ENCODE measurements around the gene SYNGR2. TPM values are rescaled to one million over a fixed set of nuclear protein-coding genes. Genes with fewer than 3 reads are reported as not detected.
A peak's percentile ranks its signal among the peaks of the same experiment; 100 is the strongest.

Gene SYNGR2
- total RNA-seq, 1 experiment from 2014 or later = 19.5 TPM

DNA sequence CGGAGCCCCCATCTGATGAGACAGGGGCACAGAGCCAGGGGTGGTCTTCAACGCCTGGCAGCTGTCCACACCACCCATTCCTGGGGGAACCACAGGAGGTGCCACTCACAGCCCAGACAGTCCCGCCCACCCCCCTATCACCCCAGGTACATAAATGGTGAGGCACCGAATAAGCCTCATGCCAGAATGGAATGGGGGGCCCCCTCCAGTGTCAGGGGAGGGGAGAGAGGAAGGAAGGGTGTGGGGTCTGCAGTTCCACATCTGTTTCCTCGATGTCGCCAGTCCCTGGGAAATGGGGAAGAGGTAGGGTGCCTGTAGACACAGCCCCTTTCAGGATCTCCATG is 41.5 kb upstream of the SYNGR2 start:
- Histone ChIP-seq H3K9me3 (replicated peaks) (no peaks in the 10 kb centered on the region), H3K4me3 (peak overlapping the region; percentile 94), H3K4me1 (peaks cover 27% of the 10 kb centered on the region), H3K36me3 (peaks cover 5% of the 10 kb centered on the region; the same call in 1 of the 2 replicates), H3K27me3 (no peaks in the 10 kb centered on the region), H3K27ac (peak overlapping the region; percentile 84)
- no peak for DNase-seq

GRCh38 chr17:78127239-78127887 is 41.0 kb upstream of the SYNGR2 start:
- H3K36me3 ChIP-seq = peaks cover 3% of the 10 kb centered on the region; the same call in 1 of the 2 replicates
- H3K9me3 ChIP-seq (replicated peaks) = no peaks in the 10 kb centered on the region
- peaks cover 27% of the 10 kb centered on the region for H3K4me1 ChIP-seq
- peak overlapping the region; percentile 84 for H3K27ac ChIP-seq
- no peaks in the 10 kb centered on the region for H3K27me3 ChIP-seq
- H3K4me3 ChIP-seq = peak overlapping the region; percentile 94
- DNase-seq = peak; percentile 75 to 80

GRCh38 chr17:78127888-78128550 is 40.4 kb upstream of the SYNGR2 start:
- Histone ChIP-seq H3K27ac (peak overlapping the region; percentile 84), H3K27me3 (no peaks in the 10 kb centered on the region)
- peak; percentile 71 to 77 for DNase-seq

GRCh38 chr17:78128551-78129350 is 39.6 kb upstream of the SYNGR2 start, which contains the start of gene TMC6:
TSS of gene TMC6 (minus strand) at chr17:78128755. CDS start at chr17:78126832, 1,923 bp downstream.
- peak; percentile 77 to 84 for DNase-seq
- Histone ChIP-seq H3K27ac (peak within 1 kb of the TSS; percentile 84), H3K27me3 (no peaks in the 10 kb centered on the region)

More at GRCh38 chr17:78127888-78128550, 40.4 kb upstream of the SYNGR2 start:
- peak overlapping the region; percentile 94 for H3K4me3 ChIP-seq
- H3K4me1 ChIP-seq = peaks cover 27% of the 10 kb centered on the region
- no peaks in the 10 kb centered on the region for H3K9me3 ChIP-seq (replicated peaks)
- peaks cover 3% of the 10 kb centered on the region; the same call in 1 of the 2 replicates for H3K36me3 ChIP-seq

DNA sequence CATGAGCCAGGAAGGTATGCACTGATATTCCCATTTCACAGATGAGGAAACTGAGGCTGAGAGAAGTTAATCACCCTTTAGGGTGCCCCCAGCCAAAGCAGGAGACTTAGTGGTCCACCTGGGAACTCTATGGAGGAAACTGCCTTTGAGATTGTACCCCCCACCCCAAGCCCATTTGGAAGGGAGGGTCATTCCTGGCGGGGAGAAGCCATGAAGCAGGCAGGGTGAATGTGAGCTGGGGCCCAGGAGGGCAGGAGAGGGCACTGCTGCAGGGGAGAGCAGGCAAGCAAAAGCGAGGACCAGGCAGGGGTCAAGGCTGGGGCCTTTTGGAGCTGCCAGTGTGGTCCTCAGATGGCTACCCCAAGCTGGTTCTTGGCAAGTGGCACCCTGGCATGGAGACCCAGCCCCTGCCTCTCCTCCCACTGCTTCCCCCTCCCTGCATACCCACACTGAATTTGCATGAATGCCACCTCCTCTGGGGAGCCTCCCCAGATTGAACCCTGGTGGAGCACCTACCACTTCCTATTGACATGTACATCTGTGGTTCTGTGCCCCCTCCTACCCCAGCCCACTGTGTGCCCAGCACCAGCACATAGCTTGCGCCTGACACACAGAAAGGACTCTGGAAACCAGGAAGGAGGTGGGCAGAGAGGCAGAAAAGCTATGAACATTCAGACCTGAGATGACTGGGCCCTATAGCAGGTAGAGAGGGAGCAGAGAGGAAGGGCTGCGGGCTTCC is 38.9 kb upstream of the SYNGR2 start:
- H3K27me3 ChIP-seq = no peaks in the 10 kb centered on the region
- peaks cover 27% of the 10 kb centered on the region for H3K4me1 ChIP-seq
- no peak for DNase-seq
- no peaks in the 10 kb centered on the region for H3K36me3 ChIP-seq
- H3K9me3 ChIP-seq (replicated peaks) = no peaks in the 10 kb centered on the region
- peak overlapping the region; percentile 94 for H3K4me3 ChIP-seq
- no peak overlapping the region for H3K27ac ChIP-seq

More at GRCh38 chr17:78128551-78129350, 39.6 kb upstream of the SYNGR2 start, which contains the start of gene TMC6:
- Histone ChIP-seq H3K4me1 (peaks cover 27% of the 10 kb centered on the region), H3K9me3 (replicated peaks) (no peaks in the 10 kb centered on the region), H3K4me3 (peak within 1 kb of the TSS; percentile 94), H3K36me3 (no peaks in the 10 kb centered on the region)

- H3K9me3 ChIP-seq (replicated peaks) = no peaks in the 10 kb centered on the region
- no peak overlapping the region for H3K27ac ChIP-seq
- H3K4me3 ChIP-seq = no peak overlapping the region
- DNase-seq = peak in 1 of 2 experiments; percentile 3
- H3K4me1 ChIP-seq = peaks cover 27% of the 10 kb centered on the region
- no peaks in the 10 kb centered on the region for H3K36me3 ChIP-seq
- no peaks in the 10 kb centered on the region for H3K27me3 ChIP-seq
Measured at GRCh38 chr17:78130090-78130436, 38.3 kb upstream of the SYNGR2 start.

GRCh38 chr17:78130437-78131101 is 37.8 kb upstream of the SYNGR2 start, which contains the start of gene TMC8:
TSS of gene TMC8 (plus strand) at chr17:78130771. CDS start at chr17:78131589, 818 bp downstream.
- peak; percentile 45 to 54 for DNase-seq
- peaks cover 23% of the 10 kb centered on the region for H3K4me1 ChIP-seq
- H3K9me3 ChIP-seq (replicated peaks) = no peaks in the 10 kb centered on the region
- H3K36me3 ChIP-seq = no peaks in the 10 kb centered on the region
- no peak within 1 kb of the TSS for H3K4me3 ChIP-seq
- no peaks in the 10 kb centered on the region for H3K27me3 ChIP-seq
- H3K27ac ChIP-seq = no peak within 1 kb of the TSS

GRCh38 chr17:78131172-78132083 is 37.0 kb upstream of the SYNGR2 start:
- H3K36me3 ChIP-seq = no peaks in the 10 kb centered on the region
- H3K27me3 ChIP-seq = no peaks in the 10 kb centered on the region
- no peaks in the 10 kb centered on the region for H3K9me3 ChIP-seq (replicated peaks)
- H3K4me3 ChIP-seq = no peak overlapping the region
- no peak overlapping the region for H3K27ac ChIP-seq
- peak in 1 of 2 experiments; percentile 9 for DNase-seq
- peaks cover 14% of the 10 kb centered on the region for H3K4me1 ChIP-seq

- Histone ChIP-seq H3K36me3 (no peaks in the 10 kb centered on the region), H3K27me3 (no peaks in the 10 kb centered on the region), H3K27ac (no peak overlapping the region), H3K4me3 (no peak overlapping the region), H3K4me1 (peaks cover 7% of the 10 kb centered on the region), H3K9me3 (replicated peaks) (no peaks in the 10 kb centered on the region)
- DNase-seq = peak in 1 of 2 experiments; percentile 14
Measured at GRCh38 chr17:78132084-78132676, 36.2 kb upstream of the SYNGR2 start.

DNA sequence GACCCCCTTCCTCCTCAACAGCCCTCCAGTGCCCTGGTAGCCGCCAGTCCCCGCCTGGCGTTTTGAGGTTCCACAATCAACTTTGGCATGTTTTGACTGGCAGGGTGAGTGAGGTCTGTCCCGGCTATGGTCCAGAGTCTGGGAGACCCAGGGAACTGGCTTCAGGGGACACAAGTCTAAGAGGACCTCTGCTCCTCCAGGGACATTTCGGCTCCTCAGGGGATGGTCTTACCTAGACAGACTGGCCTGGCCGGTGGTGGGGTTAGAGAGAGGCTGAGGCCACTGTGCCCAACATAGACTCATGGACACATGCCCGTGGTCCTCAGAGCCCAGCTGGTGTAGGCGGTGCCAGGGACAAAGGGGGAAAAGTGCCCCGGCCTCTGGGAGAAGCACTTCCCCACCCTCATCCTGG is 35.6 kb upstream of the SYNGR2 start:
- H3K4me3 ChIP-seq = no peak overlapping the region
- no peaks in the 10 kb centered on the region for H3K27me3 ChIP-seq
- DNase-seq = no peak

DNA sequence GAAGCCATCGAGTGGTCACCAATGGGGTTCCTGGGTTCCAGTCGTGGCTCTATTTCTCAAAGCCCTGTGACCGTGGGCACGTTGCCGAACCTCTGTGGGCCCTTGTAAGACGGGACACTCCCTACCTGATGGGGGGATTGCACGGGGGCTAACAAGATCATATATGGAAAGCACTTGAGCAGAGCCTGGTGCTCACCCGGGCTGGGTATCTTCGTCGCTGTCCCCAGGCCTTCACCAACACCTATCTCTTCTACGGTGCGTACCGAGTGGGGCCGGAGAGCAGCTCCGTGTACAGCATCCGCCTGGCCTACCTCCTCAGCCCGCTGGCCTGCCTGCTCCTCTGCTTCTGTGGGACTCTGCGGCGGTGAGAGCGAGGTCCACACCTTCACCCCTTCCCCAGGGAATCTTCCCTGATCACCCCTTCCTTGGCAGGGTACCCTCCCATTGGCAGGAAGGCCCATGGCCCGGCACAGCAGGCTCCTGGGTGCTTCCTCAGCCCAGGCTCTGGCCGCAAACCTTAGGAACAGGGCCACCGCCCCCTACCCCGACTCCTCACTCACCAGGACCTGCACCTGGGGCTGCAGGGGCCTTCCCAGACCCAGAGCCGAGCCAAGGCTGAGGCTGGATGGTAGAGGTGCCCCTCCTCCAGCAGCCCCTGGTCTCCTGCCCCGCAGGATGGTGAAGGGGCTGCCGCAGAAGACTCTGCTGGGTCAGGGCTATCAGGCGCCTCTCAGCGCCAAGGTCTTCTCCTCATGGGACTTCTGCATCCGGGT is 35.0 kb upstream of the SYNGR2 start:
- H3K9me3 ChIP-seq (replicated peaks) = no peaks in the 10 kb centered on the region
- no peaks in the 10 kb centered on the region for H3K36me3 ChIP-seq
- H3K27me3 ChIP-seq = no peaks in the 10 kb centered on the region
- peaks cover 6% of the 10 kb centered on the region; the same call in 1 of the 2 replicates for H3K4me1 ChIP-seq
- H3K4me3 ChIP-seq = no peak overlapping the region
- no peak overlapping the region for H3K27ac ChIP-seq
- DNase-seq = no peak

More for the DNA sequence above, 35.6 kb upstream of the SYNGR2 start:
- H3K4me1 ChIP-seq = peaks cover 6% of the 10 kb centered on the region; the same call in 1 of the 2 replicates
- no peaks in the 10 kb centered on the region for H3K36me3 ChIP-seq
- H3K9me3 ChIP-seq (replicated peaks) = no peaks in the 10 kb centered on the region
- H3K27ac ChIP-seq = no peak overlapping the region
